Muscle of arm (tissue), 14 donors: ENCODE data around the gene DERA. TPM values are rescaled to one million over a fixed set of nuclear protein-coding genes. Genes with fewer than 3 reads are reported as not detected.
"Not testable (repeated sequence)": the region's sequence is repeated elsewhere in the genome, so short reads cannot be mapped to it uniquely, and the experiment has no call there.

Experiments used
- DNase-seq: peaks from one replicate; pipeline ENCODE4 v3.0.0-alpha.2; 2013
- long read RNA-seq, 11 donors: transcript quantifications; one replicate each; lab custom pipeline, GENCODE V29; 2026
- polyA plus RNA-seq, 12 donors: library from polyadenylated mRNA; unstranded; fragments of 120-200 nt; gene quantifications; one replicate each; pipeline ENCODE4 v1.2.1, GENCODE V29; 2013; ENCODE audit not compliant: insufficient read length in 12 of 12

DERA gene
- polyA plus RNA-seq: 10 to 100 TPM in 11 of 12 donors, not detected in 1; 27.8 to 36.6 (median 31.7) TPM
- long read RNA-seq, donor 1, transcript DERA-201 (9 exons, 1,705 nt): major isoform, 21 of 41 reads
- long read RNA-seq, donor 1, partial matches to known transcripts: 20 of 41 reads
- long read RNA-seq, donor 1, other reads (novel, unspliced or antisense): 0 of 41 reads
- long read RNA-seq, donor 2, transcript DERA-201 (9 exons, 1,705 nt): major isoform, 15 of 24 reads
- long read RNA-seq, donor 2, partial matches to known transcripts: 8 of 24 reads
- long read RNA-seq, donor 2, other reads (novel, unspliced or antisense): 0 of 24 reads
- long read RNA-seq, donor 3, transcript DERA-201 (9 exons, 1,705 nt): major isoform, 6 of 6 reads
- long read RNA-seq, donor 3, partial matches to known transcripts: 0 of 6 reads
- long read RNA-seq, donor 3, other reads (novel, unspliced or antisense): 0 of 6 reads
- long read RNA-seq, donor 4, partial matches to known transcripts: 0 of 4 reads
- long read RNA-seq, donor 4, other reads (novel, unspliced or antisense): 0 of 4 reads
- long read RNA-seq, donor 5: 0 reads
- long read RNA-seq, donor 6, transcript DERA-201 (9 exons, 1,705 nt): major isoform, 8 of 19 reads
- long read RNA-seq, donor 6, partial matches to known transcripts: 11 of 19 reads
- long read RNA-seq, donor 6, other reads (novel, unspliced or antisense): 0 of 19 reads
- long read RNA-seq, donor 7, transcript DERA-201 (9 exons, 1,705 nt): major isoform, 5 of 6 reads
- long read RNA-seq, donor 7, partial matches to known transcripts: 0 of 6 reads
- long read RNA-seq, donor 7, other reads (novel, unspliced or antisense): 0 of 6 reads
- long read RNA-seq, donor 8, transcript DERA-201 (9 exons, 1,705 nt): major isoform, 10 of 21 reads
- long read RNA-seq, donor 8, partial matches to known transcripts: 11 of 21 reads
- long read RNA-seq, donor 8, other reads (novel, unspliced or antisense): 0 of 21 reads
- long read RNA-seq, donor 9, transcript DERA-201 (9 exons, 1,705 nt): major isoform, 6 of 14 reads
- long read RNA-seq, donor 9, partial matches to known transcripts: 7 of 14 reads
- long read RNA-seq, donor 9, other reads (novel, unspliced or antisense): 0 of 14 reads
- long read RNA-seq, donor 10, transcript DERA-201 (9 exons, 1,705 nt): major isoform, 15 of 22 reads
- long read RNA-seq, donor 10, partial matches to known transcripts: 7 of 22 reads
- long read RNA-seq, donor 10, other reads (novel, unspliced or antisense): 0 of 22 reads
- long read RNA-seq, donor 11, transcript DERA-201 (9 exons, 1,705 nt): major isoform, 11 of 17 reads
- long read RNA-seq, donor 11, partial matches to known transcripts: 6 of 17 reads
- long read RNA-seq, donor 11, other reads (novel, unspliced or antisense): 0 of 17 reads

GRCh38 chr12:15910864-15911721, at the start of gene DERA:
Gene DERA, plus strand, starts transcription at chr12:15911332. Its CDS starts 52 bp downstream, at chr12:15911384.
- DNase-seq: peak; percentile 71

GRCh38 chr12:15861404-15861803, 49.7 kb upstream of the DERA start:
- DNase-seq: no peak

- DNase-seq: no peak
These were observed 48.3 kb upstream of the DERA start for GRCh38 chr12:15862840-15863239.

GRCh38 chr12:15863372-15863771, 47.8 kb upstream of the DERA start:
- DNase-seq: no peak

GRCh38 chr12:15863984-15864383, 47.1 kb upstream of the DERA start:
- DNase-seq: no peak

- DNase-seq: no peak
These were observed 42.9 kb upstream of the DERA start for GRCh38 chr12:15868186-15868585.

GRCh38 chr12:15873556-15873955, 37.6 kb upstream of the DERA start:
- DNase-seq: peak; percentile 31

- DNase-seq: not testable (repeated sequence)
These were observed 36.5 kb upstream of the DERA start for GRCh38 chr12:15874556-15875145.

- DNase-seq: no peak
These were observed 35.3 kb upstream of the DERA start for GRCh38 chr12:15875863-15876262.

GRCh38 chr12:15879413-15879812, 31.7 kb upstream of the DERA start:
- no peak for DNase-seq

GRCh38 chr12:15880721-15881120, 30.4 kb upstream of the DERA start:
- DNase-seq: no peak

GRCh38 chr12:15882118-15882971, 28.8 kb upstream of the DERA start, which contains the start of gene STRAP:
Gene STRAP, plus strand, starts transcription at chr12:15882387. Its CDS starts 321 bp downstream, at chr12:15882708.
- peak; percentile 96 for DNase-seq

- no peak for DNase-seq
These were observed 27.6 kb upstream of the DERA start for GRCh38 chr12:15883536-15883935.

- DNase-seq: no peak
These were observed 24.6 kb upstream of the DERA start for GRCh38 chr12:15886372-15887042.

- DNase-seq: no peak
These were observed 23.9 kb upstream of the DERA start for GRCh38 chr12:15887043-15887817.

GRCh38 chr12:15892645-15893259, 18.4 kb upstream of the DERA start:
- DNase-seq: no peak

GRCh38 chr12:15893260-15893659, 17.9 kb upstream of the DERA start:
- DNase-seq: no peak
